Ascending aorta (tissue), 2 donors: ENCODE results near the gene PLA2G4F. TPM values are rescaled to one million over a fixed set of nuclear protein-coding genes. Genes with fewer than 3 reads are reported as not detected.

ENCODE experiments used
- DNase-seq, 2 donors: peaks; one replicate each; pipeline ENCODE4 v3.0.0-alpha.2; 2019; ENCODE audit warnings: low spot score in 2 of 2
- H3K27ac ChIP-seq, 2 donors: fragments of 200-600 bp; sonication (generic); one replicate each; pipeline ENCODE4 v1.5.1; 2016 to 2017; ENCODE audit warnings: mild to moderate bottlenecking in 1 of 2
- H3K27me3 ChIP-seq: fragments of 200-600 bp; sonication (generic); one replicate; pipeline ENCODE4 v1.5.1; 2017
- H3K36me3 ChIP-seq, 2 donors: fragments of 200-600 bp; sonication (generic); one replicate each; pipeline ENCODE4 v1.5.1; 2016
- H3K4me1 ChIP-seq, 2 donors: fragments of 200-600 bp; sonication (generic); one replicate each; pipeline ENCODE4 v1.5.1; 2016 to 2017; ENCODE audit warnings: mild to moderate bottlenecking in 1 of 2
- H3K4me3 ChIP-seq, 2 donors: fragments of 200-600 bp; sonication (generic); one replicate each; pipeline ENCODE4 v1.5.1; 2016 to 2017; ENCODE audit warnings: mild to moderate bottlenecking in 1 of 2
- H3K9me3 ChIP-seq, 2 donors: fragments of 200-600 bp; sonication (generic); one replicate each; pipeline ENCODE4 v1.5.1; 2016
- intact Hi-C: fragments of 100-400 bp; cut with DNase I; formaldehyde crosslinking; loops from one replicate; pipeline ENCODE4 v1.15.1; 2023
- total RNA-seq: library from RNA; depleted of rRNA; stranded (reverse); fragments of >200 nt; gene quantifications from one replicate; pipeline ENCODE4 v1.1.0, GENCODE V29; 2016
- TF ChIP-seq, protein P1 (sequence below), 3 experiments: fragments of 200-600 bp in 2 of 3; fragments of 450-650 bp in 1 of 3; sonication (generic) in 2 of 3; IDR thresholded peaks; one replicate each; pipeline ENCODE4 v1.5.1; 2016 to 2019; ENCODE audit warnings: antibody characterized with exemption in 3 of 3, mild to moderate bottlenecking in 1 of 3, moderate library complexity in 1 of 3

Gene PLA2G4F
- total RNA-seq, 1 donor from 2014 or later, result not detected

DNA sequence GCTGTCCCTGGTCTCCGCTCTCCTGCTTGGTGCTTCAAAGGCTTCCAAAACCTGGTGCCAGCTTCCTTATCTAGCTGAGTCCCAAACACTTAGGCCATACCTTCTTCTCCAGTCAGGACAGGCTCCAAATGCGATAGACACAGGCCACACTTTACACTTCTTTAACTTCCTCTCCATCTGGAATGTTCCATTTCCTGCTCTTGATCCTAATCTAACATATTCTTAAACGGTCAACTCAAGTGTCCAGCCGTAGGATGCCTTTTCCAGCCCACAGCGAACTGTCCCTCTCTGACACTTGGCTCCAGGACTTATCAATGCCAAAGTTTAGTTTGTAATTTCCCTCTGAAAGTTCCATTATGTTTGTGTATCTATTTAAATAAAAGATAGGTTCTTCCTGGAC lies 19.2 kb upstream of the PLA2G4F start:
- intact Hi-C loops, result no loop called here
- no peak overlapping the region for H3K27ac ChIP-seq
- H3K36me3 ChIP-seq, result peaks cover 73 to 79% of the 10 kb centered on the region in 2 donors
- H3K27me3 ChIP-seq, result no peaks in the 10 kb centered on the region
- TF ChIP-seq, protein P1, sequence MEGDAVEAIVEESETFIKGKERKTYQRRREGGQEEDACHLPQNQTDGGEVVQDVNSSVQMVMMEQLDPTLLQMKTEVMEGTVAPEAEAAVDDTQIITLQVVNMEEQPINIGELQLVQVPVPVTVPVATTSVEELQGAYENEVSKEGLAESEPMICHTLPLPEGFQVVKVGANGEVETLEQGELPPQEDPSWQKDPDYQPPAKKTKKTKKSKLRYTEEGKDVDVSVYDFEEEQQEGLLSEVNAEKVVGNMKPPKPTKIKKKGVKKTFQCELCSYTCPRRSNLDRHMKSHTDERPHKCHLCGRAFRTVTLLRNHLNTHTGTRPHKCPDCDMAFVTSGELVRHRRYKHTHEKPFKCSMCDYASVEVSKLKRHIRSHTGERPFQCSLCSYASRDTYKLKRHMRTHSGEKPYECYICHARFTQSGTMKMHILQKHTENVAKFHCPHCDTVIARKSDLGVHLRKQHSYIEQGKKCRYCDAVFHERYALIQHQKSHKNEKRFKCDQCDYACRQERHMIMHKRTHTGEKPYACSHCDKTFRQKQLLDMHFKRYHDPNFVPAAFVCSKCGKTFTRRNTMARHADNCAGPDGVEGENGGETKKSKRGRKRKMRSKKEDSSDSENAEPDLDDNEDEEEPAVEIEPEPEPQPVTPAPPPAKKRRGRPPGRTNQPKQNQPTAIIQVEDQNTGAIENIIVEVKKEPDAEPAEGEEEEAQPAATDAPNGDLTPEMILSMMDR (IDR thresholded peaks at IDR 0.05), result no peak
- DNase-seq, result no peak
- H3K9me3 ChIP-seq, result no peaks in the 10 kb centered on the region
- H3K4me3 ChIP-seq, result no peak overlapping the region
- H3K4me1 ChIP-seq, result no peaks in the 10 kb centered on the region

DNA sequence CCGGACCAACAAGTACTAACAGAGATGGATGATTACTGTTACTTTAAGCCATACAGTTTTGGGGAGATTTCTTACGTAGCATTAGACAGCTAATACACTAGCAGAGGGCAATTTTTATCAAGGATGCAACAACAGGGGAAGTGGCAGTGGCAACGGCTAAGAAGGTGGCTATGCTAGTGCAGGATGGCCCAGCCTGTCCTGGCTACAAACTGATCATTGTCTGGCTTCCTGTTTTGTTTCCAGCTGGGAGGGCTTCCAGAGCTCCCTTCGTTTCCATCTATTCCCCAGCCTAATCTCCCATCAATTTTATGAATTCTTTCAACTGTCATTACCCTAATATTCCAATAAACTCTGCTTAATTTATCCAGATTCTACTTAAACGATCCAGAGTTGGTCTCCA lies 16.0 kb upstream of the PLA2G4F start:
- TF ChIP-seq, protein P1 (IDR thresholded peaks at IDR 0.05), result no peak
- H3K27me3 ChIP-seq, result no peaks in the 10 kb centered on the region
- no peaks in the 10 kb centered on the region for H3K9me3 ChIP-seq
- DNase-seq, result no peak
- no peaks in the 10 kb centered on the region for H3K4me1 ChIP-seq
- peaks cover 70 to 78% of the 10 kb centered on the region in 2 donors for H3K36me3 ChIP-seq
- intact Hi-C loops, result no loop called here
- H3K27ac ChIP-seq, result no peak overlapping the region
- H3K4me3 ChIP-seq, result no peak overlapping the region

DNA sequence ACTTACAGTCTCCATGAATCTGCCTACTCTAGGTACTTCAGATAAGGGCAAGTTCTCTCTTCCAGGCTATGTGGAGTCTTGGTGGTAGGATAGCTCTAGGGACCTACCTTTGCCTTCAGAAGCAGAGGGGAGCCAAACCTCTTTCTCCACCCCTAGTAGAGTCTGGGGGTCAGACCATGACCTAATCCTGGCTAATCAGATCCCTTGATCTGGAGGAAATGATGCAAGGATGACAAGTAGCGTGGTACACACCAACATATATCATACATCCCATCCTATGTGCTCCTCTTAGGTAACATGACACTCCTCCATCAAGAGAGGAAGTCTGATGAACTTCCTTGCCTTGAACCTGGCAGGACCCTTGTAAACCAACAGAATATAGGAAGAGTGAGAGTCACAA lies 15.4 kb upstream of the PLA2G4F start:
- no peak for DNase-seq
- Histone ChIP-seq H3K36me3 (peaks cover 72 to 81% of the 10 kb centered on the region in 2 donors), H3K9me3 (no peaks in the 10 kb centered on the region), H3K4me3 (no peak overlapping the region), H3K4me1 (no peaks in the 10 kb centered on the region), H3K27me3 (no peaks in the 10 kb centered on the region), H3K27ac (no peak overlapping the region)
- intact Hi-C loops, result no loop called here
- TF ChIP-seq, protein P1 (IDR thresholded peaks at IDR 0.05), result no peak

DNA sequence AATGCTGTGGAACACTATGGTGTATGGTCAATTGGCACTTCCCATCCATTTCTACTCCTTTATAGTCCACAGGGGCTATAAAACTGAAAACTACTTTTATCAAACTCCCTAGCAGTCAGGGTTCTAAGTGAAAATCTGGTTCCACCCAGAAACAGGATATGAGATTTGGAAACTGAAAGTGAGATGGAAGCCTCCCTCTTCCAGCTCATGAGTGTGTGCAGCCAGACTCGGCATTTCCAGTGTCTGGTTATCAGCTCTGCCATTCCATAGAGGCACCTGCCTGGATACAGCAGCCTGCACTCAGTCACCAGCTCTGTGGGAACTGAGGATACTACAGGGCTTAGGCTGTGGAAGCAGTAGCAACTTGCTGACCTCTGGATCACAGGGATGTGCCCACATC lies 14.7 kb upstream of the PLA2G4F start:
- H3K4me1 ChIP-seq, result no peaks in the 10 kb centered on the region
- intact Hi-C loops, result no loop called here
- no peaks in the 10 kb centered on the region for H3K9me3 ChIP-seq
- TF ChIP-seq, protein P1 (IDR thresholded peaks at IDR 0.05), result no peak
- DNase-seq, result no peak
- H3K27ac ChIP-seq, result no peak overlapping the region
- H3K36me3 ChIP-seq, result peaks cover 79 to 87% of the 10 kb centered on the region in 2 donors
- no peaks in the 10 kb centered on the region for H3K27me3 ChIP-seq
- H3K4me3 ChIP-seq, result no peak overlapping the region

DNA sequence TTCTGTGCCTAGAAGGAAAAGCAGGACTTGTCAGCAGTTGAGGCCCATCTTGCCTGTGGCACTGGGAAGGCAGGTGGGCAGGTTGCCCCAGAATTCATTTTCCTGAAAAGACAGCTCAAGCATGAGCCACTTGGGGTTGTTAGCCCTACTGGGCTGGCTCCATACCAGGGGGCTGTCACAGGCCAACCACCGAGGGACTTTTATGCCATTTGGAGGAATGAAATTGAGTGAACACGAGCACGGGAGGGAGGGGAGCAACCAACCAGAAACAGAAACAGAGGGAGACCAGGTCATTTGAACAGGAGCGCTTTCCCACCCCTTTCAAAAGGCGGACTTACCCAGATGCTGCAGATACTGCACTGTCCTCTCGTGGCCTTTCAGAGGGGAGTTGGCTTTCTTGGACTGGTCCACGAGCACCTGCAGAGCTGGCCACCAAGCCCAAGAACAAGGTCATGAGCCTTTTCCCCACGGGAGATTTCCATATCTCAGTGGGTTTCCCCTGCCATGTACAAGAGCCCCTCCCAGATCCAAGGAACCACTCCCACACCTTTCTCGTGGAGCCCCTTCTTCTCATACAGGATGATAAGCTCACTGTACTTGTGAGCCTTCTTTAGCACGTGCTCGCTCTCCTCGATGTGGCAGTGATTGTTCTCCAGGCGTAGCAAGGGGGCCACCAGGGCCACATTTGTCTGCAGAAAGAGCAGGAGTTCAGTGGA lies 9.9 kb upstream of the PLA2G4F start:
- Histone ChIP-seq H3K4me3 (no peak overlapping the region), H3K27me3 (no peaks in the 10 kb centered on the region), H3K27ac (no peak overlapping the region), H3K9me3 (no peaks in the 10 kb centered on the region), H3K4me1 (no peaks in the 10 kb centered on the region), H3K36me3 (peaks cover 90 to 95% of the 10 kb centered on the region in 2 donors)
- TF ChIP-seq, protein P1 (IDR thresholded peaks at IDR 0.05), result no peak
- DNase-seq, result no peak
- intact Hi-C loops, result no loop called here
